Measurements from ENCODE around the gene RTBDN. TPM values are rescaled to one million over a fixed set of nuclear protein-coding genes. Genes with fewer than 3 reads are reported as not detected.

The RTBDN gene
- total RNA-seq, 1 donor from 2014 or later = not detected

DNA sequence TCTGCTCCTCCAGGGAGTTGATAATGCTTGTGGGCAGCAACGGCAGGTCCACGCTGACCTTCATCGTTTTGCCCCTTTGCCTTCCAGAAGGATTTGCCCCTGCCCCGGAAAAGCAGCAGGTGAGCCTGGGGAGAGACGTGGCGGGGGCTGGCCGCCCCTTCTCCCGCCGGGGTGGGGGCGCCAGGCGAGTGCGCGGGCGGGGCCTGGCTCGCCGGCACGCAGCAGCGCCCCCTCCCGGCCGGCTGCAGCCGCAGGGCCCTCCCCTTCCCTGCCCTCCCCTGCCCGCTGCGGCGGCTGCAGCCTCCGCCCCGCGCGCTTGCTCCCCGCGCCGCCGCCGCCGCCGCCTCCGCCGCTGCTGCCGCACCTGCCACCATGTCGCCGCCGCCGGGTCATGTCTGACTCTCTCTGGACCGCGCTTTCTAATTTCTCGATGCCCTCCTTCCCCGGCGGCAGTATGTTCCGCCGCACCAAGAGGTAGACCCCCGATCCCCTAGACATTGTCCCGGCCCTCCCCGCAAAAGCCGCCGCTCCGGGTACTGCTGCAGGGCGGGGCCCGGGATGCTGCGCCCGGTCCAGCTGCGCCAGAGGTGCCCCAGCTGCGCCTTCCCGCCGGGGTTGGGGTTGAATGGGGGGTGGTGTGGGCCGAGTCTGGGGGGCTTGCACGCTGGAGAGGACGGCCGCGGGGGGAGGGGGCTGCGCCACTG is 4.0 kb upstream of the RTBDN start, which contains the start of gene MAST1:
Gene MAST1 (plus strand): TSS at position 334 of the 704 bp plus-strand sequence. CDS start 58 bp downstream, at position 392.
- H3K4me3 Mint-ChIP-seq = peak within 1 kb of the TSS; percentile 61
- H3K9me3 Mint-ChIP-seq = no peaks in the 10 kb centered on the region
- H3K27me3 Mint-ChIP-seq = peaks cover 64% of the 10 kb centered on the region
- ChIA-PET POLR2A (no interaction called here), CTCF (no interaction called here)
- ATAC-seq (ENCODE audit: low read depth) (peak; percentile 67), DNase-seq (no peak)
- TF ChIP-seq, protein P1, sequence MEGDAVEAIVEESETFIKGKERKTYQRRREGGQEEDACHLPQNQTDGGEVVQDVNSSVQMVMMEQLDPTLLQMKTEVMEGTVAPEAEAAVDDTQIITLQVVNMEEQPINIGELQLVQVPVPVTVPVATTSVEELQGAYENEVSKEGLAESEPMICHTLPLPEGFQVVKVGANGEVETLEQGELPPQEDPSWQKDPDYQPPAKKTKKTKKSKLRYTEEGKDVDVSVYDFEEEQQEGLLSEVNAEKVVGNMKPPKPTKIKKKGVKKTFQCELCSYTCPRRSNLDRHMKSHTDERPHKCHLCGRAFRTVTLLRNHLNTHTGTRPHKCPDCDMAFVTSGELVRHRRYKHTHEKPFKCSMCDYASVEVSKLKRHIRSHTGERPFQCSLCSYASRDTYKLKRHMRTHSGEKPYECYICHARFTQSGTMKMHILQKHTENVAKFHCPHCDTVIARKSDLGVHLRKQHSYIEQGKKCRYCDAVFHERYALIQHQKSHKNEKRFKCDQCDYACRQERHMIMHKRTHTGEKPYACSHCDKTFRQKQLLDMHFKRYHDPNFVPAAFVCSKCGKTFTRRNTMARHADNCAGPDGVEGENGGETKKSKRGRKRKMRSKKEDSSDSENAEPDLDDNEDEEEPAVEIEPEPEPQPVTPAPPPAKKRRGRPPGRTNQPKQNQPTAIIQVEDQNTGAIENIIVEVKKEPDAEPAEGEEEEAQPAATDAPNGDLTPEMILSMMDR (IDR thresholded peaks at IDR 0.05) = no peak
- intact Hi-C loops (cut with micrococcal nuclease) = loop anchor here (5.0 kb wide), 1 partner anchor 264 kb away; the partner anchor contains the start of gene LYL1
- H3K4me1 Mint-ChIP-seq = peaks cover 44% of the 10 kb centered on the region
- H3K27ac Mint-ChIP-seq = peak within 1 kb of the TSS; percentile 18
- no peaks in the 10 kb centered on the region for H3K36me3 Mint-ChIP-seq (ENCODE audit: low read depth)

DNA sequence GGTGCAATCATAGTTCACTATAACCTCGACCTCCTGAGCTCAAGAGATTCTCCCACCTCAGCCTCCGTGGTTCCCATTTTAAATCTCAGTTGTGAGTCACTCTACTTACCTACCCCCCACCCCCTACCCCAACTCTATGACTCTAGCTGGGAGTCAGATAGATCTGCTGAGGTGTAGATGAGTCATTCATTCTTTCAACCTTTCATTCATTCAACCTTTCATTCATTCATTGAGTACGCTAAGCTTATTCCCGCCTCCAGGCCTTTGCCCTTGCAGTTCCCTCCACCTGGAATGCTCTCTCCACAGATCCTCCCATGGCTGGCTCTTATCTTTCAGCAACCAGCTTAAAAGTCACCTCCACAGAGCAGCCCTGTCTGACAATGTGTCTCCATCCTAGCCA is 2.8 kb upstream of the RTBDN start:
- POLR2A ChIA-PET = interaction anchor here (0.5 to 1.3 kb wide), 4 partner anchors 46 to 155 kb away, joined by 3 to 4 read pairs (median 4); partner anchors contain the start of gene JUNB
- DNase-seq (no peak), ATAC-seq (ENCODE audit: low read depth) (no peak)
- H3K36me3 Mint-ChIP-seq (ENCODE audit: low read depth) = no peaks in the 10 kb centered on the region
- peaks cover 53% of the 10 kb centered on the region for H3K4me1 Mint-ChIP-seq
- no peak overlapping the region for H3K27ac Mint-ChIP-seq
- H3K27me3 Mint-ChIP-seq = peaks cover 66% of the 10 kb centered on the region
- intact Hi-C loops (cut with micrococcal nuclease) = loop anchor here (5.0 kb wide), 1 partner anchor 265 kb away; the partner anchor contains the start of gene LYL1
- TF ChIP-seq, protein P1 (IDR thresholded peaks at IDR 0.05) = no peak
- CTCF ChIA-PET = interaction anchor here (0.7 to 1.0 kb wide), 3 partner anchors 10 to 71 kb away, joined by 3 read pairs; no protein-coding TSS in a partner anchor
- H3K9me3 Mint-ChIP-seq = peaks cover 3% of the 10 kb centered on the region
- H3K4me3 Mint-ChIP-seq = no peak overlapping the region

DNA sequence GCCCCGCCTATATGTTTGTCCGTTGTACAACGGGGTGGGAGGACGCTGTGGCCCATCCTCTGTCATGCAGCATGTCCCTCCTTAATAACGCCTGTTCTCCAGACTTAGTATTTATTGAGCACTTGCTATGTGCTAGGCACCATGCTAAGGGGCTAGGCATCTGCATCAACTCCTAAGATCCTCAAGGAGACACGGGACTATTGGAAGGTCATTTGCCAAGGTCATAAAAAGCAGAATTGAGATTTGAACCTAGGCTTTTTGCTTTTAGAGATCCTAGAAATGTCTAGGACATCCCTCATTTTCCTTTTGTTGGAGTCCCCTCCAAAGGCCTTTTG is 2.1 kb upstream of the RTBDN start:
- TF ChIP-seq, protein P1 (IDR thresholded peaks at IDR 0.05) = no peak
- ATAC-seq (ENCODE audit: low read depth) = no peak
- Mint-ChIP-seq H3K4me3 (no peak overlapping the region), H3K4me1 (peaks cover 48% of the 10 kb centered on the region), H3K36me3 (ENCODE audit: low read depth) (no peaks in the 10 kb centered on the region), H3K9me3 (peaks cover 3% of the 10 kb centered on the region), H3K27me3 (peaks cover 68% of the 10 kb centered on the region), H3K27ac (no peak overlapping the region)
- DNase-seq = no peak
- intact Hi-C loops (cut with micrococcal nuclease) = loop anchor here (5.0 kb wide), 1 partner anchor 266 kb away; the partner anchor contains the start of gene LYL1
- ChIA-PET POLR2A (interaction anchor here (1.3 kb wide), 1 partner anchor 45 kb away, joined by 3 read pairs; the partner anchor contains the start of gene JUNB), CTCF (interaction anchor here (1.0 kb wide), 1 partner anchor 70 kb away, joined by 3 read pairs; no protein-coding TSS in a partner anchor)

DNA sequence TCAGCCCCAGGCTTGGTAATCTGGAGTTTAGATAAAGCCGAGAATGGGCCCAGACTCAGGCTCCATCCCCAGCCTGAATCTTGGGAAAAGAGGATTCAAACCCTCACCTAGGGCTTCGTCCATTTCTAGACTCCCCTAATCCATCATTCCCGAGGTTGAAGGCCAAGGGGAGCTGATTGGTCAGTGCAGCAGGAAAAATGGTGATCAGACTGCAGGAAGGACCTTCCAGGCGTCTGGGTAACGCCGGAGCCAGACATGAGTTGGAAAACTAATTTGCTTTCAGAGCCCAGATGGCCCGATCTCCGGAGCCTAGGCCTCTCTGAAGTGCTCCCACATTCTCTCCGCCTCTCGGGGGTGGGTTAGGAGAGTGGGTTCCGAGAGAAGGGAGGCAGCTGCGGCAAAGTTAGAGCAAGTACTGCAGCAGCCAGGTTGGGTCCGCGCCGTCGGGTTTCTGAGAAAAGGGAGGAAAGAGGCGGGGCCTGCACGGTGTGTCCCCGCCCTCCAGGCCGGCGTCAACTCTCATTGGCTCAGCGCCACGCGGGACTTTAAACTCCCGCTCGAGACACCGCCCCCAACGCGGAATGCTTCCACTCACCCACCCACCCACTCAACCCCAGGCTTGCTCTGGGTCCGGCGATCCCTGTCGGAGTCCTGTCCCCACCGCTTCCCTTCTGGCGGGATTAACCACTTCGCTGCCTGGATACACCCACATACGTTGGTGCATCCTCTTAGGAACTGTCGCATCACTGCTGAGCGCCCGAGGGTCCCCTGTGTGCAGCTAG is 788 bp upstream of the RTBDN start:
- Mint-ChIP-seq H3K36me3 (ENCODE audit: low read depth) (no peaks in the 10 kb centered on the region), H3K27ac (no peak overlapping the region), H3K27me3 (peaks cover 67% of the 10 kb centered on the region), H3K9me3 (peaks cover 3% of the 10 kb centered on the region), H3K4me1 (peaks cover 36% of the 10 kb centered on the region), H3K4me3 (no peak overlapping the region)
- TF ChIP-seq, protein P1 (IDR thresholded peaks at IDR 0.05) = no peak
- intact Hi-C loops (cut with micrococcal nuclease) = loop anchor here (5.0 kb wide), 1 partner anchor 267 kb away; the partner anchor contains the start of gene LYL1
- ATAC-seq (ENCODE audit: low read depth) (no peak), DNase-seq (no peak)
- ChIA-PET POLR2A (interaction anchor here (0.6 kb wide), 1 partner anchor 281 kb away, joined by 3 read pairs; no protein-coding TSS in a partner anchor), CTCF (no interaction called here)
